ENCODE results near the gene SEC22B. TPM values are rescaled to one million over a fixed set of nuclear protein-coding genes. Genes with fewer than 3 reads are reported as not detected.
"Not testable (repeated sequence)": the region's sequence is repeated elsewhere in the genome, so short reads cannot be mapped to it uniquely, and the experiment has no call there.

SEC22B gene
- 21.3 TPM for polyA plus RNA-seq (2013, experiment 1 of 2)
- polyA plus RNA-seq (2013, experiment 2 of 2) = 21.2 TPM

DNA sequence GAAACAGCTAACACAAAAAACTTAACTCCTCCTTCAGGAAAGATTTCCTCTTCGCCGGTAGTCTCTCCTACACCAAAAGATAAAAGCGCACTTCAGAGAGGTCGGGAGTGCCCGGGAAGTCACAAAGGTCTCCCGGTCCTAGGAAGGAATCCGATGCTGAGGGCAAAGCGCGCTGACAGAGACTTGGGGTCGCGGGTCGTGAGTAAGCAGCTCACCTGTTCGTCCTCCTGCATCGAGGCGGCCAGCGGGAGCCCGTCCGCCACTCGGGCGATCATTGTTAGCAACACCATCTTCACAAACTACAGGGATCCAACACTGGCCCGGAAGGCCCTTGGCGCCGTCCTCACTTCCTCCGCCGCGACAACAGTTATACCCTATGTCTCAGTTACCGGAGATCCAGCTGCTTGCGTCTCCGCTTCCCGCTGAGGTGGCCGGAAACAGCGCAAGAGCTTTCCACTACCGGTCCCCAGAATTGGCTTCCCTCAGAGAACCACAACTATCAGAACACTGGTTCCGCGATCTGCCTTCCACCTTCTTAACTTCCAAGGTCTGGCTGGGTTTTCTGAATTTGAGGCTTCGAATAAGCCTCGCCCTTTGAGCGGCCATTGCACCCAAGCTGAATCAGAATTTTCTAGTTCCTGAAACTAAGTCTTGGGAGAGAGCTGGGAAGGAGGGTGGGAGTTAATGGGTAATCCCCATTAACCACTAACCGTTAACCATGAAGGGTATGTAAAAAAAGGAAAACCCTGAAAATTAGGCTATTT lies at the start of gene SEC22B:
Gene SEC22B (minus strand): TSS at position 429 of the 764 bp plus-strand sequence. CDS start 139 bp downstream, at position 290.
- H3K27ac ChIP-seq (ENCODE audit: low read depth, low read length, severe bottlenecking) = peak within 1 kb of the TSS; percentile 89
- no peaks in the 10 kb centered on the region for H3K9me3 ChIP-seq (ENCODE audit: control insufficient read depth, low read length)
- no peaks in the 10 kb centered on the region for H3K36me3 ChIP-seq (ENCODE audit: control insufficient read depth, insufficient read depth, low read length)
- 0% methylated on average over 24 to 36 of the region's 39 CpGs for WGBS, 2 experiments (ENCODE audit: insufficient coverage in 2 of 2)
- no peaks in the 10 kb centered on the region for H3K4me1 ChIP-seq (ENCODE audit: control insufficient read depth, insufficient read depth, low read length, poor library complexity, severe bottlenecking)
- peak within 1 kb of the TSS; percentile 64 for H3K4me3 ChIP-seq (ENCODE audit: extremely low read depth, insufficient read depth, low read length, poor library complexity, severe bottlenecking)

DNA sequence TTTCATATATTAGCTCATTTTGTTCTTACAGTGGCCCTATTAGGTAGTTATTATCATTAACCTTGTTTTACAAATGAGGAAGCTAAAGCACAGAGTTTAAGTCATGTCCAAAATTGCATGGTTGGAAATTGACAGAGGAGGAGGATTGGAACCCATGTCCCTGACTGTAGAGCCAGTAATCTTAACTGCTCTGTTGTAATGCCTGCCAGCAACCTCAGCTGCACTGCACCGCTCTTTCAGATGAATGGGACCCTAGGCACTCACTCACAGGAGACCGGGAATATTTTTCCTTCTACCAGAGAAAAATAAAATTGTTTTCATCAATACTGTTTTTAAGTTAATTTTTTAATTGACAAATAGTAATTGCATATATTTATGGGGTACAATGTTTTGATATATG lies 41.6 kb upstream of the SEC22B start:
- not testable (repeated sequence) for H3K9me3 ChIP-seq (ENCODE audit: control insufficient read depth, low read length); H3K4me3 ChIP-seq (ENCODE audit: extremely low read depth, insufficient read depth, low read length, poor library complexity, severe bottlenecking); H3K36me3 ChIP-seq (ENCODE audit: control insufficient read depth, insufficient read depth, low read length); H3K27ac ChIP-seq (ENCODE audit: low read depth, low read length, severe bottlenecking); H3K4me1 ChIP-seq (ENCODE audit: control insufficient read depth, insufficient read depth, low read length, poor library complexity, severe bottlenecking)
- WGBS, 2 experiments (ENCODE audit: insufficient coverage in 2 of 2) = no CpG with 5 or more reads among the region's 2 CpGs

DNA sequence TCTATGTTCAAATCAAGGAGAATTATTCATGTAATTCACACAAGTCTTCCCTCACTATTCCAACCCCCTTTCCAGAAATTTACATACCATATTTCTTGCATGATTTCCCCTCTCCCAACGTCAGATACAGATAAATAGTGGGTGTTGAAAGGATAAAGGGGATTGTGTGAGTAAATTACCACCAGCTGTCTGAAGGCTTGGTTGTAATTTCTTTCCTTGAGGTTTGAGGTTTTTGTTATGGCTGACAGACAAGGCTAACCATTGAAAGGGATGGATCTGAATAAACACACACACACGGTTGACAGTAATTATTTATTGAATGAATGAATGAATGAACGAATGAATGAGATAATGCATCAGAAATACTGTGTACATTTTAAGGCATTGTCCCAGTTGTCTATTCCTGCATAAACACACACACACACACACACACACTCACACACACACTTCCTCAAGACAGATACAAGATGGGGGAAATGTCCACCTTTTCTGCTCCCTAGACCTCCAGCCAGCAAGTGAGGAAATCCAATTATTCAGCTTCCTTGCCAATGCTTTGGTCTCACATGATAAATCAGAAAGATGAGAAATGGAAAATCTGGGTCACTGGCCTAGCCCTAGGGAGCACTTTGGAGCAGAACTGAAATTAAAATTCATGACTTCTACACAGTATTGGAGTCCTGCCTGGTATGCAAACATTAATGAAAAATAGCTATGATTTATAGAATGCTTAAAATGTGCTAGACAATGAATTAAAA lies 41.0 kb upstream of the SEC22B start:
- H3K27ac ChIP-seq (ENCODE audit: low read depth, low read length, severe bottlenecking); H3K36me3 ChIP-seq (ENCODE audit: control insufficient read depth, insufficient read depth, low read length); H3K4me1 ChIP-seq (ENCODE audit: control insufficient read depth, insufficient read depth, low read length, poor library complexity, severe bottlenecking); H3K9me3 ChIP-seq (ENCODE audit: control insufficient read depth, low read length); H3K4me3 ChIP-seq (ENCODE audit: extremely low read depth, insufficient read depth, low read length, poor library complexity, severe bottlenecking): not testable (repeated sequence)
- WGBS, 2 experiments (ENCODE audit: insufficient coverage in 2 of 2) = no CpG with 5 or more reads among the region's 3 CpGs

- not testable (repeated sequence) for H3K36me3 ChIP-seq (ENCODE audit: control insufficient read depth, insufficient read depth, low read length); H3K27ac ChIP-seq (ENCODE audit: low read depth, low read length, severe bottlenecking); H3K4me1 ChIP-seq (ENCODE audit: control insufficient read depth, insufficient read depth, low read length, poor library complexity, severe bottlenecking); H3K4me3 ChIP-seq (ENCODE audit: extremely low read depth, insufficient read depth, low read length, poor library complexity, severe bottlenecking); H3K9me3 ChIP-seq (ENCODE audit: control insufficient read depth, low read length)
- WGBS, 2 experiments (ENCODE audit: insufficient coverage in 2 of 2) = no CpG with 5 or more reads among the region's 2 CpGs
These were observed 37.3 kb upstream of the SEC22B start for GRCh38 chr1:120213606-120214005.

GRCh38 chr1:120210754-120211153 lies 34.4 kb upstream of the SEC22B start:
- not testable (repeated sequence) for H3K27ac ChIP-seq (ENCODE audit: low read depth, low read length, severe bottlenecking); H3K9me3 ChIP-seq (ENCODE audit: control insufficient read depth, low read length); H3K4me1 ChIP-seq (ENCODE audit: control insufficient read depth, insufficient read depth, low read length, poor library complexity, severe bottlenecking); H3K4me3 ChIP-seq (ENCODE audit: extremely low read depth, insufficient read depth, low read length, poor library complexity, severe bottlenecking); H3K36me3 ChIP-seq (ENCODE audit: control insufficient read depth, insufficient read depth, low read length)
- WGBS, 2 experiments (ENCODE audit: insufficient coverage in 2 of 2) = no CpG with 5 or more reads among the region's 6 CpGs

DNA sequence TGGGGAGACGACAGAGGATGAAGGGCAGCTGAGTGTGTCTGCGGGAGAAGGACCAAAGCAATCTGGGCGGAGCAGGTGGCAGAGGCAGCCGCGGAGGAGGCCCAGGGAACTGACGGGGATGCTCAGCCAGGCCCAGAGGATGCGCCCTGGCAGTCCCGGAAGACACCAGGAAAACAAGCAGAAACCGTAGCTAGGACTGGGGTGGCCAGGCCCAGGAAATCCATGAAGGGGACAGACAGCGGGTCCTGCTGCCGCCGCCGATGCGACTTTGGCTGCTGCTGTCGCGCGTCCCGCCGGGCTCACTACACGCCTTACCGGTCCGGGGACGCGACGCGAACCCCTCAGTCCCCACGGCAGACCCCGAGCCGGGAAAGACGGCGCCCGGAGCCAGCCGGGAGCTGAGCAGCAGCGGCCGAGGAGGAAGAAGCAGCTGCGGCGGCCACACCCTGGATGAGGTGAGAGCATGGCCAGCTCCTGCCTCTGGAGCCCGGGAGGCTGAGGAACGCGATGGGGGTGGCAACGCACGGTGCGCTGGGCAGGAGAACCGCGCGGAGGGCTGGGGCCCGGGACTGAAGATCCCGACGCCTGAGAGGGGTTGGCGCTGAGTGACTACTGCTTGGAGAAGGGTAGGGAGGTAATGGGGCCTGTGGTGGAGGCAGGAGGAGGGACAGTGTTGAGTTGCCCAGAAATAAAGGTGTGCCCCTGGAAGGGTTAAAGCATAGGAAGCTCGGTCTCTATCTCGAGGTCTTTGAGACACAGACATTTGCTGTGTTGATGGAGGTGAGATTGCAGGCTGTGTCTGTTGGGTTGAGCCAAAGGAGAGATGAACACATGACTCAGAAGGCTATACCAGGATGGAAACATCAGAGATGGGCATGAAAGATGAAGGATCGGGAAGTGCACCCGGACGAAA lies 20.8 kb upstream of the SEC22B start:
- WGBS, 2 experiments (ENCODE audit: insufficient coverage in 2 of 2) = 0% methylated on average over 1 of the region's 55 CpGs; no CpG with 5 or more reads in 1 of the 2 experiments
- not testable (repeated sequence) for H3K36me3 ChIP-seq (ENCODE audit: control insufficient read depth, insufficient read depth, low read length); H3K9me3 ChIP-seq (ENCODE audit: control insufficient read depth, low read length); H3K4me1 ChIP-seq (ENCODE audit: control insufficient read depth, insufficient read depth, low read length, poor library complexity, severe bottlenecking); H3K4me3 ChIP-seq (ENCODE audit: extremely low read depth, insufficient read depth, low read length, poor library complexity, severe bottlenecking); H3K27ac ChIP-seq (ENCODE audit: low read depth, low read length, severe bottlenecking)

GRCh38 chr1:120188626-120189025 lies 12.3 kb upstream of the SEC22B start:
- H3K36me3 ChIP-seq (ENCODE audit: control insufficient read depth, insufficient read depth, low read length); H3K4me1 ChIP-seq (ENCODE audit: control insufficient read depth, insufficient read depth, low read length, poor library complexity, severe bottlenecking); H3K9me3 ChIP-seq (ENCODE audit: control insufficient read depth, low read length); H3K27ac ChIP-seq (ENCODE audit: low read depth, low read length, severe bottlenecking); H3K4me3 ChIP-seq (ENCODE audit: extremely low read depth, insufficient read depth, low read length, poor library complexity, severe bottlenecking): not testable (repeated sequence)
- WGBS, 2 experiments (ENCODE audit: insufficient coverage in 2 of 2) = no CpG with 5 or more reads among the region's 3 CpGs

- H3K36me3 ChIP-seq (ENCODE audit: control insufficient read depth, insufficient read depth, low read length); H3K4me3 ChIP-seq (ENCODE audit: extremely low read depth, insufficient read depth, low read length, poor library complexity, severe bottlenecking); H3K9me3 ChIP-seq (ENCODE audit: control insufficient read depth, low read length); H3K4me1 ChIP-seq (ENCODE audit: control insufficient read depth, insufficient read depth, low read length, poor library complexity, severe bottlenecking); H3K27ac ChIP-seq (ENCODE audit: low read depth, low read length, severe bottlenecking): not testable (repeated sequence)
- WGBS, 2 experiments (ENCODE audit: insufficient coverage in 2 of 2) = no CpG with 5 or more reads among the region's 2 CpGs
These were observed 5.9 kb upstream of the SEC22B start for GRCh38 chr1:120182176-120182707.

GRCh38 chr1:120179811-120180690 lies 3.7 kb upstream of the SEC22B start:
- not testable (repeated sequence) for H3K9me3 ChIP-seq (ENCODE audit: control insufficient read depth, low read length); H3K36me3 ChIP-seq (ENCODE audit: control insufficient read depth, insufficient read depth, low read length); H3K4me1 ChIP-seq (ENCODE audit: control insufficient read depth, insufficient read depth, low read length, poor library complexity, severe bottlenecking); H3K4me3 ChIP-seq (ENCODE audit: extremely low read depth, insufficient read depth, low read length, poor library complexity, severe bottlenecking)
- H3K27ac ChIP-seq (ENCODE audit: low read depth, low read length, severe bottlenecking) = peak overlapping the region; percentile 68
- WGBS, 2 experiments (ENCODE audit: insufficient coverage in 2 of 2) = 7% methylated on average over 2 to 11 of the region's 29 CpGs
